GM23338 (cell line): Measurements from ENCODE around the gene AQP1. TPM values are rescaled to one million over a fixed set of nuclear protein-coding genes. Genes with fewer than 3 reads are reported as not detected.

ENCODE experiments used
- ATAC-seq: fragments of 200-7000 bp; cut with Tn5 transposase; 3 replicates; pipeline ENCODE4 v1.9.1; 2020
- DNase-seq: peaks from one replicate; pipeline ENCODE4 v3.0.0-alpha.2; 2015; ENCODE audit warnings: low spot score
- H2AFZ ChIP-seq: fragments of 200-600 bp; sonication (generic); 2 replicates; pipeline ENCODE4 v1.8.0; 2016; ENCODE audit warnings: antibody characterized with exemption, mild to moderate bottlenecking, moderate library complexity
- H3F3A ChIP-seq: fragments of 200-600 bp; sonication (generic); replicated peaks from 2 replicates; pipeline ENCODE4 v1.8.0; 2017; ENCODE audit warnings: antibody characterized with exemption, mixed run types, low read depth
- H3K27ac ChIP-seq: fragments of 200-600 bp; sonication (generic); 2 replicates; pipeline ENCODE4 v1.6.1; 2016; ENCODE audit warnings: low read depth
- H3K27me3 ChIP-seq: fragments of 200-600 bp; sonication (generic); 2 replicates; pipeline ENCODE4 v1.8.0; 2016; ENCODE audit warnings: mild to moderate bottlenecking, mixed run types, moderate library complexity; ENCODE audit not compliant: insufficient read depth
- H3K36me3 ChIP-seq: fragments of 200-600 bp; sonication (generic); 2 replicates; pipeline ENCODE4 v1.8.0; 2016; ENCODE audit warnings: mild to moderate bottlenecking; ENCODE audit not compliant: insufficient read depth
- H3K4me1 ChIP-seq: fragments of 200-600 bp; sonication (generic); 2 replicates; pipeline ENCODE4 v1.8.0; 2016; ENCODE audit warnings: mild to moderate bottlenecking, moderate library complexity; ENCODE audit not compliant: insufficient read depth
- H3K4me2 ChIP-seq: fragments of 200-600 bp; sonication (generic); 2 replicates; pipeline ENCODE4 v1.7.1; 2017; ENCODE audit warnings: mixed run types
- H3K4me3 ChIP-seq: fragments of 200-600 bp; sonication (generic); 2 replicates; pipeline ENCODE4 v1.6.1; 2016; ENCODE audit warnings: mixed run types
- H3K79me2 ChIP-seq: fragments of 200-600 bp; sonication (generic); replicated peaks from 2 replicates; pipeline ENCODE4 v1.8.0; 2017; ENCODE audit warnings: mild to moderate bottlenecking; ENCODE audit not compliant: insufficient read depth
- H3K9me2 ChIP-seq: fragments of 200-600 bp; sonication (generic); 2 replicates; pipeline ENCODE4 v1.8.0; 2017; ENCODE audit not compliant: insufficient read depth
- H4K20me1 ChIP-seq: fragments of 200-600 bp; sonication (generic); replicated peaks from 2 replicates; pipeline ENCODE4 v1.8.0; 2017; ENCODE audit warnings: mild to moderate bottlenecking; ENCODE audit not compliant: insufficient read depth
- H3K27ac Mint-ChIP-seq: 2 replicates; pipeline ENCODE4 v1.8.0; 2020; ENCODE audit warnings: inconsistent platforms, mild to moderate bottlenecking, moderate library complexity, mixed read lengths
- H3K27me3 Mint-ChIP-seq: 3 replicates; pipeline ENCODE4 v1.8.0; 2022; ENCODE audit warnings: low read depth, mild to moderate bottlenecking, moderate library complexity, mixed read lengths, inconsistent platforms; ENCODE audit not compliant: insufficient read depth, poor library complexity
- H3K36me3 Mint-ChIP-seq: 3 replicates; pipeline ENCODE4 v1.8.0; 2021; ENCODE audit warnings: low read depth, mild to moderate bottlenecking, inconsistent platforms, moderate library complexity, mixed read lengths
- H3K4me1 Mint-ChIP-seq: 3 replicates; pipeline ENCODE4 v1.8.0; 2020; ENCODE audit warnings: mild to moderate bottlenecking, inconsistent platforms, mixed read lengths
- H3K4me3 Mint-ChIP-seq: 3 replicates; pipeline ENCODE4 v1.8.0; 2021; ENCODE audit warnings: moderate library complexity, mild to moderate bottlenecking, inconsistent platforms, mixed read lengths
- H3K9me3 Mint-ChIP-seq: 3 replicates; pipeline ENCODE4 v1.8.0; 2020; ENCODE audit warnings: moderate library complexity, mild to moderate bottlenecking, inconsistent platforms, mixed read lengths
- JUNB ChIP-seq: IDR thresholded peaks from one replicate; pipeline ENCODE4 v1.6.1; 2016; ENCODE audit warnings: antibody characterized with exemption; ENCODE audit not compliant: unreplicated experiment
- NANOG ChIP-seq: IDR thresholded peaks from 2 replicates; pipeline ENCODE4 v1.6.1; 2016; ENCODE audit warnings: antibody characterized with exemption, borderline replicate concordance
- polyA plus RNA-seq: library from polyadenylated mRNA; unstranded; fragments of >200 nt; fragmentation: Nextera tagmentation; extraction: Ambion mirVana; gene quantifications from 2 replicates; pipeline ENCODE4 v1.2.1, GENCODE V29; 2016
- total RNA-seq: library from RNA; depleted of rRNA; stranded (reverse); fragments of >200 nt; shearing (Covaris generic); gene quantifications from 2 replicates; pipeline ENCODE4 v1.2.3, GENCODE V29; 2014
- TF ChIP-seq, protein P1 (sequence below): fragments of 250-450 bp; sonication (Bioruptor Pico); IDR thresholded peaks from 2 replicates; pipeline ENCODE4 v1.5.0; 2020; ENCODE audit warnings: mild to moderate bottlenecking, moderate library complexity

Gene AQP1
- total and polyA plus RNA-seq, 2 experiments from 2014 or later: 0.28 TPM; not detected in 1

DNA sequence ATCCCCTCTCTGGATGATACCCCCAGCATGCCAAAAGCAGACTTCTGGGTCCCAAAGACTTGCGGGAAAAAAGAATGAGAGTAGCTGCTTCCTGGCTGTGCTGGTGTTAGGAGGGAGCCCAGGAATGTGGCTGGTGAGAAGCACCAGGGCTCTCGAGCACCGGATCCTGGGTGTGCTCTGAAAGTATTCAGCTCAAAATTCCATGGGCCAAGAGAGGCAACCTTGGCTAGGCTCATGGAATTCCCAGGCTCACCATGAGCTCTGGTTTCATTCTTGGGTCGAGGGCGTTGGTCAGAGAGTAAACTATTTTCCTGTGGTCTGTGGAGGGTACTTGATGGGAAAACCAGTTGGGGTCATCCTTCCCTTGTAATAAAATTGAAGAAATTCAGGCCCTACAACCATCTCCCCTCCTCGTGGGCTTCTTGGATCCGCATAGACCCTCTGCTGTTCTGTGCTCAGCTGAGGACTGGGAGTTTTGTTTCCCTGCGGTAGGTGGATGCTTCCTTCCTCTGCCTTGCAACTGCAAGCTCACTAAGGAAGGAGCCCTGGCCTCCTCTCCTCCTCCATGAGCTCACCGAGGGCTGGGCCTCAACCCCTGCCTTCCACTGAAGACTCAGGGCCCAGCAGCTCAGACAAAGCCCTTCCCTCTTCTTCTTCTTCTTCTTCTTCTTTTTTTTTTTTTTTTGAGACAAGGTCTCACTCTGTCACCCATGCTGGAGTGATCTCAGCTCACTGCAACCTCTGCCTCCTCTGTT is 34.5 kb upstream of the AQP1 start:
- H2AFZ ChIP-seq: no peak overlapping the region
- H3K4me2 ChIP-seq: no peak overlapping the region
- Mint-ChIP-seq H3K4me1 (peaks cover 45% of the 10 kb centered on the region), H3K36me3 (peaks cover 13% of the 10 kb centered on the region), H3K27me3 (peaks cover 6% of the 10 kb centered on the region), H3K9me3 (peaks cover 3% of the 10 kb centered on the region; the same call in 1 of the 3 replicates), H3K4me3 (no peak overlapping the region), H3K27ac (no peak overlapping the region)
- peaks cover 22% of the 10 kb centered on the region for H3K4me1 ChIP-seq
- no peaks in the 10 kb centered on the region for H3K27me3 ChIP-seq
- DNase-seq (peak; percentile 66), ATAC-seq (peak; percentile 56)
- no peaks in the 10 kb centered on the region for H3K79me2 ChIP-seq
- H3F3A ChIP-seq: no peaks in the 10 kb centered on the region
- H3K9me2 ChIP-seq: peaks cover 6% of the 10 kb centered on the region; the same call in 1 of the 2 replicates
- 0 out of 2 replicates have a peak overlapping the region, but pooled peaks have one; percentile 32 for H3K27ac ChIP-seq
- H3K36me3 ChIP-seq: no peaks in the 10 kb centered on the region
- no peak overlapping the region for H3K4me3 ChIP-seq
- no peaks in the 10 kb centered on the region for H4K20me1 ChIP-seq
- TF ChIP-seq, protein P1, sequence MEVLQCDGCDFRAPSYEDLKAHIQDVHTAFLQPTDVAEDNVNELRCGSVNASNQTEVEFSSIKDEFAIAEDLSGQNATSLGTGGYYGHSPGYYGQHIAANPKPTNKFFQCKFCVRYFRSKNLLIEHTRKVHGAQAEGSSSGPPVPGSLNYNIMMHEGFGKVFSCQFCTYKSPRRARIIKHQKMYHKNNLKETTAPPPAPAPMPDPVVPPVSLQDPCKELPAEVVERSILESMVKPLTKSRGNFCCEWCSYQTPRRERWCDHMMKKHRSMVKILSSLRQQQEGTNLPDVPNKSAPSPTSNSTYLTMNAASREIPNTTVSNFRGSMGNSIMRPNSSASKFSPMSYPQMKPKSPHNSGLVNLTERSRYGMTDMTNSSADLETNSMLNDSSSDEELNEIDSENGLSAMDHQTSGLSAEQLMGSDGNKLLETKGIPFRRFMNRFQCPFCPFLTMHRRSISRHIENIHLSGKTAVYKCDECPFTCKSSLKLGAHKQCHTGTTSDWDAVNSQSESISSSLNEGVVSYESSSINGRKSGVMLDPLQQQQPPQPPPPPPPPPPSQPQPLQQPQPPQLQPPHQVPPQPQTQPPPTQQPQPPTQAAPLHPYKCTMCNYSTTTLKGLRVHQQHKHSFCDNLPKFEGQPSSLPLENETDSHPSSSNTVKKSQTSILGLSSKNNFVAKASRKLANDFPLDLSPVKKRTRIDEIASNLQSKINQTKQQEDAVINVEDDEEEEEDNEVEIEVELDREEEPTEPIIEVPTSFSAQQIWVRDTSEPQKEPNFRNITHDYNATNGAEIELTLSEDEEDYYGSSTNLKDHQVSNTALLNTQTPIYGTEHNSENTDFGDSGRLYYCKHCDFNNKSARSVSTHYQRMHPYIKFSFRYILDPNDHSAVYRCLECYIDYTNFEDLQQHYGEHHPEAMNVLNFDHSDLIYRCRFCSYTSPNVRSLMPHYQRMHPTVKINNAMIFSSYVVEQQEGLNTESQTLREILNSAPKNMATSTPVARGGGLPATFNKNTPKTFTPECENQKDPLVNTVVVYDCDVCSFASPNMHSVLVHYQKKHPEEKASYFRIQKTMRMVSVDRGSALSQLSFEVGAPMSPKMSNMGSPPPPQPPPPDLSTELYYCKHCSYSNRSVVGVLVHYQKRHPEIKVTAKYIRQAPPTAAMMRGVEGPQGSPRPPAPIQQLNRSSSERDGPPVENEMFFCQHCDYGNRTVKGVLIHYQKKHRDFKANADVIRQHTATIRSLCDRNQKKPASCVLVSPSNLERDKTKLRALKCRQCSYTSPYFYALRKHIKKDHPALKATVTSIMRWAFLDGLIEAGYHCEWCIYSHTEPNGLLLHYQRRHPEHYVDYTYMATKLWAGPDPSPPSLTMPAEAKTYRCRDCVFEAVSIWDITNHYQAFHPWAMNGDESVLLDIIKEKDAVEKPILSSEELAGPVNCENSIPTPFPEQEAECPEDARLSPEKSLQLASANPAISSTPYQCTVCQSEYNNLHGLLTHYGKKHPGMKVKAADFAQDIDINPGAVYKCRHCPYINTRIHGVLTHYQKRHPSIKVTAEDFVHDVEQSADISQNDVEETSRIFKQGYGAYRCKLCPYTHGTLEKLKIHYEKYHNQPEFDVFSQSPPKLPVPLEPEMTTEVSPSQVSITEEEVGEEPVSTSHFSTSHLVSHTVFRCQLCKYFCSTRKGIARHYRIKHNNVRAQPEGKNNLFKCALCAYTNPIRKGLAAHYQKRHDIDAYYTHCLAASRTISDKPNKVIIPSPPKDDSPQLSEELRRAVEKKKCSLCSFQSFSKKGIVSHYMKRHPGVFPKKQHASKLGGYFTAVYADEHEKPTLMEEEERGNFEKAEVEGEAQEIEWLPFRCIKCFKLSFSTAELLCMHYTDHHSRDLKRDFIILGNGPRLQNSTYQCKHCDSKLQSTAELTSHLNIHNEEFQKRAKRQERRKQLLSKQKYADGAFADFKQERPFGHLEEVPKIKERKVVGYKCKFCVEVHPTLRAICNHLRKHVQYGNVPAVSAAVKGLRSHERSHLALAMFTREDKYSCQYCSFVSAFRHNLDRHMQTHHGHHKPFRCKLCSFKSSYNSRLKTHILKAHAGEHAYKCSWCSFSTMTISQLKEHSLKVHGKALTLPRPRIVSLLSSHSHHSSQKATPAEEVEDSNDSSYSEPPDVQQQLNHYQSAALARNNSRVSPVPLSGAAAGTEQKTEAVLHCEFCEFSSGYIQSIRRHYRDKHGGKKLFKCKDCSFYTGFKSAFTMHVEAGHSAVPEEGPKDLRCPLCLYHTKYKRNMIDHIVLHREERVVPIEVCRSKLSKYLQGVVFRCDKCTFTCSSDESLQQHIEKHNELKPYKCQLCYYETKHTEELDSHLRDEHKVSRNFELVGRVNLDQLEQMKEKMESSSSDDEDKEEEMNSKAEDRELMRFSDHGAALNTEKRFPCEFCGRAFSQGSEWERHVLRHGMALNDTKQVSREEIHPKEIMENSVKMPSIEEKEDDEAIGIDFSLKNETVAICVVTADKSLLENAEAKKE (CRISPR knock-in tag): peak; percentile 22; the same call in 1 of the 2 replicates
- TF ChIP-seq NANOG: no peak

DNA sequence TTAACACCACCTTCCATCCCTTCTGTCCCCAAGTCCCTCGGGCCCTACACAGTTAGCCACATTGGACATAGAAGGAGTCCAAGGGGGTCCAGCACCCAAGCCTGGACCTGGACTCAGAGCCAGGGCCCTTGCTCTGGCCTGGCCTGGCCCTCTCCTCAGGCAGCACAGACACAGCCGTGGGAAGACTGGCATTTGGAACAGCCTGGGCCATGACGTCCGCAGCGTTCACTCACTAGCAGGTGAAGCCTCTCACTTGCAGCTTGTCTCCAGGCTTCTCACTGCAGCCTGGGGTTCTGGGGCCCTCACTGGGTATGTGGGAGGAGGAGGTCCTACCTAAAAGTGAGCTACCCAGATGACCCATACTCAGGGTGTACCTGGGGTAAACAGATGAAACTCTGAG is 33.7 kb upstream of the AQP1 start:
- Mint-ChIP-seq H3K4me3 (no peak overlapping the region), H3K9me3 (peaks cover 3% of the 10 kb centered on the region; the same call in 1 of the 3 replicates), H3K27ac (no peak overlapping the region), H3K27me3 (peaks cover 6% of the 10 kb centered on the region), H3K36me3 (peaks cover 13% of the 10 kb centered on the region), H3K4me1 (peaks cover 45% of the 10 kb centered on the region)
- H3K4me2 ChIP-seq: no peak overlapping the region
- H4K20me1 ChIP-seq: no peaks in the 10 kb centered on the region
- H3K4me1 ChIP-seq: peaks cover 22% of the 10 kb centered on the region
- no peak overlapping the region for H3K27ac ChIP-seq
- no peaks in the 10 kb centered on the region for H3K27me3 ChIP-seq
- H3K79me2 ChIP-seq: no peaks in the 10 kb centered on the region
- no peak for ATAC-seq
- H3K4me3 ChIP-seq: no peak overlapping the region
- peaks cover 6% of the 10 kb centered on the region; the same call in 1 of the 2 replicates for H3K9me2 ChIP-seq
- DNase-seq: no peak
- H3F3A ChIP-seq: no peaks in the 10 kb centered on the region
- no peaks in the 10 kb centered on the region for H3K36me3 ChIP-seq
- no peak overlapping the region for H2AFZ ChIP-seq
- no peak for TF ChIP-seq JUNB
- TF ChIP-seq, protein P1 (CRISPR knock-in tag): no peak
